CD4-positive, alpha-beta T cell treated with Interleukin-4 for 1 hour (primary cell): ENCODE measurements around the gene ZNF362.
"Not testable (repeated sequence)": the region's sequence is repeated elsewhere in the genome, so short reads cannot be mapped to it uniquely, and the experiment has no call there.

ENCODE experiments used
- DNase-seq, 2 donors: peaks; one replicate each; pipeline ENCODE4 v3.0.0-alpha.2; 2020 to 2022

The ZNF362 gene

GRCh38 chr1:33288976-33289857, 32.9 kb downstream of the ZNF362 start:
- no peak for DNase-seq

- no peak for DNase-seq
Measured at GRCh38 chr1:33289858-33290154, 33.5 kb downstream of the ZNF362 start.

- not testable (repeated sequence) for DNase-seq
Measured at GRCh38 chr1:33290615-33291014, 34.3 kb downstream of the ZNF362 start.

GRCh38 chr1:33292726-33293340, 36.5 kb downstream of the ZNF362 start:
- DNase-seq, result no peak

GRCh38 chr1:33294071-33295010, 38.0 kb downstream of the ZNF362 start:
- no peak for DNase-seq

GRCh38 chr1:33295023-33295422, 38.7 kb downstream of the ZNF362 start:
- DNase-seq, result no peak

- peak; percentile 82 to 86 for DNase-seq
Measured at GRCh38 chr1:33295450-33296081, 39.3 kb downstream of the ZNF362 start.

GRCh38 chr1:33296082-33296458, 39.8 kb downstream of the ZNF362 start:
- DNase-seq, result no peak

GRCh38 chr1:33296824-33297223, 40.5 kb downstream of the ZNF362 start:
- no peak for DNase-seq

GRCh38 chr1:33297911-33298622, 41.8 kb downstream of the ZNF362 start:
- DNase-seq, result no peak

GRCh38 chr1:33298623-33299277, 42.5 kb downstream of the ZNF362 start:
- DNase-seq, result peak; percentile 53 to 61

- no peak for DNase-seq
Measured at GRCh38 chr1:33299461-33300155, 43.3 kb downstream of the ZNF362 start.

GRCh38 chr1:33300673-33301072, 44.4 kb downstream of the ZNF362 start:
- no peak for DNase-seq

- DNase-seq, result no peak
Measured at GRCh38 chr1:33301273-33301984, 45.1 kb downstream of the ZNF362 start.

GRCh38 chr1:33302325-33302724, 46.0 kb downstream of the ZNF362 start:
- DNase-seq, result peak in 1 of 2 donors; percentile 15

GRCh38 chr1:33305016-33305415, 48.7 kb downstream of the ZNF362 start:
- no peak for DNase-seq

- no peak for DNase-seq
Measured at GRCh38 chr1:33305816-33306652, 49.7 kb downstream of the ZNF362 start.

- no peak for DNase-seq
Measured at GRCh38 chr1:33306653-33307493, 50.6 kb downstream of the ZNF362 start.

- DNase-seq, result no peak
Measured at GRCh38 chr1:33307494-33307864, 51.2 kb downstream of the ZNF362 start.
